Uterus (tissue), 4 donors: Measurements from ENCODE around the gene CSDE1. TPM values are rescaled to one million over a fixed set of nuclear protein-coding genes. Genes with fewer than 3 reads are reported as not detected.

ENCODE experiments used
- DNase-seq, 2 donors: peaks; one replicate each; pipeline ENCODE4 v3.0.0-alpha.2; 2019 to 2020
- H3K27ac ChIP-seq, 2 donors: fragments of 200-600 bp; sonication (generic); 1 replicate in 1 of 2; 2 replicates in 1 of 2; pipeline ENCODE4 v1.5.1; 2016 to 2018
- H3K27me3 ChIP-seq, 2 donors: fragments of 200-600 bp; sonication (generic); one replicate each; pipeline ENCODE4 v1.5.1; 2018 to 2019; ENCODE audit warnings: control low read depth in 1 of 2
- H3K36me3 ChIP-seq, 2 donors: fragments of 200-600 bp; sonication (generic); one replicate each; pipeline ENCODE4 v1.5.1; 2019; ENCODE audit warnings: control low read depth in 1 of 2
- H3K4me1 ChIP-seq, 2 donors: fragments of 200-600 bp; sonication (generic); one replicate each; pipeline ENCODE4 v1.5.1; 2018 to 2019; ENCODE audit warnings: control low read depth in 1 of 2
- H3K4me3 ChIP-seq, 2 donors: fragments of 200-600 bp; sonication (generic); 1 replicate in 1 of 2; 2 replicates in 1 of 2; pipeline ENCODE4 v1.5.1; 2018 to 2019; ENCODE audit warnings: mild to moderate bottlenecking in 1 of 2
- H3K9me3 ChIP-seq, 2 donors: fragments of 200-600 bp; sonication (generic); one replicate each; pipeline ENCODE4 v1.5.1; 2019; ENCODE audit warnings: control low read depth in 1 of 2
- POLR2A ChIP-seq, 2 donors: fragments of 450-650 bp; IDR thresholded peaks; one replicate each; pipeline ENCODE4 v1.6.1; 2016; ENCODE audit warnings: antibody characterized with exemption in 2 of 2, mild to moderate bottlenecking in 1 of 2, moderate library complexity in 1 of 2
- intact Hi-C: fragments of 100-400 bp; cut with DNase I; formaldehyde crosslinking; loops from one replicate; pipeline ENCODE4 v1.15.1; 2023; ENCODE audit warnings: low total_unique reads
- total RNA-seq, 4 donors: library from RNA; depleted of rRNA in 3 of 4; stranded (reverse); fragments of >200 nt in 3 of 4; gene quantifications; one replicate each; pipeline versions ENCODE4 v1.1.0 to v1.2.4, GENCODE V29; 2014 to 2023
- TF ChIP-seq, protein P1 (sequence below), 4 experiments: fragments of 200-600 bp in 2 of 4; fragments of 450-650 bp in 2 of 4; sonication (generic) in 2 of 4; IDR thresholded peaks; one replicate each; pipeline ENCODE4 v1.5.1; 2016 to 2019; ENCODE audit warnings: antibody characterized with exemption in 4 of 4, mild to moderate bottlenecking in 2 of 4, moderate library complexity in 1 of 4
- donor health status: DM: yes; HTN: yes; CAD: no.

Gene CSDE1
- total RNA-seq, 4 donors from 2014 or later, result 247 to 1,200 (median 856) TPM

GRCh38 chr1:114723915-114724314, 33.9 kb downstream of the CSDE1 start:
- intact Hi-C loops, result no loop called here
- no peak overlapping the region for H3K27ac ChIP-seq
- H3K36me3 ChIP-seq, result no peaks in the 10 kb centered on the region
- TF ChIP-seq, protein P1, sequence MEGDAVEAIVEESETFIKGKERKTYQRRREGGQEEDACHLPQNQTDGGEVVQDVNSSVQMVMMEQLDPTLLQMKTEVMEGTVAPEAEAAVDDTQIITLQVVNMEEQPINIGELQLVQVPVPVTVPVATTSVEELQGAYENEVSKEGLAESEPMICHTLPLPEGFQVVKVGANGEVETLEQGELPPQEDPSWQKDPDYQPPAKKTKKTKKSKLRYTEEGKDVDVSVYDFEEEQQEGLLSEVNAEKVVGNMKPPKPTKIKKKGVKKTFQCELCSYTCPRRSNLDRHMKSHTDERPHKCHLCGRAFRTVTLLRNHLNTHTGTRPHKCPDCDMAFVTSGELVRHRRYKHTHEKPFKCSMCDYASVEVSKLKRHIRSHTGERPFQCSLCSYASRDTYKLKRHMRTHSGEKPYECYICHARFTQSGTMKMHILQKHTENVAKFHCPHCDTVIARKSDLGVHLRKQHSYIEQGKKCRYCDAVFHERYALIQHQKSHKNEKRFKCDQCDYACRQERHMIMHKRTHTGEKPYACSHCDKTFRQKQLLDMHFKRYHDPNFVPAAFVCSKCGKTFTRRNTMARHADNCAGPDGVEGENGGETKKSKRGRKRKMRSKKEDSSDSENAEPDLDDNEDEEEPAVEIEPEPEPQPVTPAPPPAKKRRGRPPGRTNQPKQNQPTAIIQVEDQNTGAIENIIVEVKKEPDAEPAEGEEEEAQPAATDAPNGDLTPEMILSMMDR (IDR thresholded peaks at IDR 0.05), result no peak
- no peak for TF ChIP-seq POLR2A (IDR thresholded peaks at IDR 0.05)
- no peak overlapping the region for H3K4me3 ChIP-seq
- H3K4me1 ChIP-seq, result no peaks in the 10 kb centered on the region
- H3K27me3 ChIP-seq, result no peaks in the 10 kb centered on the region
- no peak for DNase-seq
- H3K9me3 ChIP-seq, result no peaks in the 10 kb centered on the region

- H3K27ac ChIP-seq, result no peak overlapping the region
- H3K4me1 ChIP-seq, result no peaks in the 10 kb centered on the region
- H3K9me3 ChIP-seq, result no peaks in the 10 kb centered on the region
- TF ChIP-seq, protein P1 (IDR thresholded peaks at IDR 0.05), result no peak
- no peak for TF ChIP-seq POLR2A (IDR thresholded peaks at IDR 0.05)
- H3K27me3 ChIP-seq, result no peaks in the 10 kb centered on the region
- DNase-seq, result no peak
- H3K4me3 ChIP-seq, result no peak overlapping the region
- intact Hi-C loops, result no loop called here
- no peaks in the 10 kb centered on the region for H3K36me3 ChIP-seq
Observed at GRCh38 chr1:114723457-114723856, 34.3 kb downstream of the CSDE1 start.

DNA sequence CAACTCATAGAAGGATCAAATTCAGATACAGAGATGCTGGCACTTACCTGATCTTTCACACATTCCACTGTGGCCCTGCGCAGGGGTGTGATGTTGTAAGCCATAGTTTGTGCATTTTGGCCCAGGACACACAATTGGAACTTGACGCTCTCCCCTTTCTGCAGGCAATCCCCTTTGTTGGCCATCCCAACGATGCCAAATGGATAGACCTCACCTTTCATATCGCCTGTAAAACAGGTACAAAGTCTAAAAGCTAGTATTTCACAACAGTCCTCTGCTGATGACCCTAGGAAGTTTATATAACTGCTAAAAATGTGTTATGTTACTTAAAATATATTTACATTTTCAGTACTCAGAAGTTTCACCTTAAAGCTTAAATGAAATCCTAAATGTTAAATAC, 37.3 kb downstream of the CSDE1 start:
- peaks cover 4 to 7% of the 10 kb centered on the region in 2 donors for H3K4me1 ChIP-seq
- H3K27me3 ChIP-seq, result no peaks in the 10 kb centered on the region
- no peak overlapping the region for H3K4me3 ChIP-seq
- DNase-seq, result no peak
- TF ChIP-seq, protein P1 (IDR thresholded peaks at IDR 0.05), result no peak
- no peak for TF ChIP-seq POLR2A (IDR thresholded peaks at IDR 0.05)
- H3K9me3 ChIP-seq, result no peaks in the 10 kb centered on the region
- no peak overlapping the region for H3K27ac ChIP-seq
- no peaks in the 10 kb centered on the region for H3K36me3 ChIP-seq
- intact Hi-C loops, result no loop called here

GRCh38 chr1:114719424-114719787, 38.4 kb downstream of the CSDE1 start:
- intact Hi-C loops, result no loop called here
- no peaks in the 10 kb centered on the region for H3K27me3 ChIP-seq
- no peak overlapping the region for H3K27ac ChIP-seq
- H3K9me3 ChIP-seq, result no peaks in the 10 kb centered on the region
- TF ChIP-seq POLR2A (IDR thresholded peaks at IDR 0.05), result no peak
- TF ChIP-seq, protein P1 (IDR thresholded peaks at IDR 0.05), result no peak
- H3K4me1 ChIP-seq, result peaks cover 8 to 10% of the 10 kb centered on the region in 2 donors
- no peak overlapping the region for H3K4me3 ChIP-seq
- H3K36me3 ChIP-seq, result no peaks in the 10 kb centered on the region
- DNase-seq, result no peak

GRCh38 chr1:114718661-114719423, 38.9 kb downstream of the CSDE1 start:
- TF ChIP-seq POLR2A (IDR thresholded peaks at IDR 0.05), result no peak
- TF ChIP-seq, protein P1 (IDR thresholded peaks at IDR 0.05), result no peak
- H3K4me3 ChIP-seq, result no peak overlapping the region
- no peak for DNase-seq
- no peaks in the 10 kb centered on the region for H3K27me3 ChIP-seq
- intact Hi-C loops, result no loop called here
- no peaks in the 10 kb centered on the region for H3K9me3 ChIP-seq
- peaks cover 8 to 10% of the 10 kb centered on the region in 2 donors for H3K4me1 ChIP-seq
- no peak overlapping the region for H3K27ac ChIP-seq
- no peaks in the 10 kb centered on the region for H3K36me3 ChIP-seq
